RWPE1 (cell line): Measurements from ENCODE around the gene STK39.

ENCODE experiments used
- CTCF ChIA-PET: fragments of 350-600 bp; sonication (Branson Sonifier 250); formaldehyde crosslinking; extraction: SDS; loops from one replicate; lab custom pipeline; 2021; lab: Yijun Ruan, JAX
- POLR2A ChIA-PET: fragments of 400-600 bp; formaldehyde crosslinking; extraction: SDS; loops from one replicate; lab custom pipeline; 2020; ENCODE audit warnings: antibody characterized with exemption; ENCODE audit not compliant: low non-redundant PET; lab: Yijun Ruan, JAX
- DNase-seq: peaks from one replicate; pipeline ENCODE4 v3.0.0; 2012; ENCODE audit warnings: low spot score
- H3K27ac ChIP-seq: fragments of 450-650 bp; 2 replicates; pipeline ENCODE4 v1.5.1; 2017
- CTCF ChIP-seq: fragments of 450-650 bp; conservative IDR thresholded peaks from 2 replicates; pipeline ENCODE4 v1.5.1; 2017; ENCODE audit warnings: low read depth, mild to moderate bottlenecking

STK39 gene

DNA sequence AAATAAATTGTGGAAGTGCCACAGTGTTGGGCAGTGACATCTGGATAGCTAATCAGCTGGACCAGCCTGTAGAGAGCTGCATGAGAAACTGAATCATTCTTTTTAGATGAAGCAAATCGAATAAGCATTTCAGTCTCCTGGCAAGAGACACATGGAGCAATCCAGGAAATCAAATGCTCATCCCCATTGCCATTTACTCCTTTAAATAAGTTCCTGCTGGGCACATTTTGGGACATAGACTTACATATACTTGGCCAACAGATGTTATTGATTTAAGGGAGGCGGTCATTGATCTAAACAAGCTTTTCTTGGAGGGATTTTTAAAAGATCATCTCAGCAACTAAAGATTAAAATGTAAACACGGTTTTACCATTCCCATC lies 307.1 kb downstream of the STK39 start:
- POLR2A ChIA-PET = no interaction called here
- DNase-seq = no peak
- no peak for TF ChIP-seq CTCF
- CTCF ChIA-PET = interaction anchor here (0.7 kb wide), 1 partner anchor 19 kb away, joined by 3 read pairs; no protein-coding TSS in a partner anchor
- H3K27ac ChIP-seq = no peak overlapping the region

DNA sequence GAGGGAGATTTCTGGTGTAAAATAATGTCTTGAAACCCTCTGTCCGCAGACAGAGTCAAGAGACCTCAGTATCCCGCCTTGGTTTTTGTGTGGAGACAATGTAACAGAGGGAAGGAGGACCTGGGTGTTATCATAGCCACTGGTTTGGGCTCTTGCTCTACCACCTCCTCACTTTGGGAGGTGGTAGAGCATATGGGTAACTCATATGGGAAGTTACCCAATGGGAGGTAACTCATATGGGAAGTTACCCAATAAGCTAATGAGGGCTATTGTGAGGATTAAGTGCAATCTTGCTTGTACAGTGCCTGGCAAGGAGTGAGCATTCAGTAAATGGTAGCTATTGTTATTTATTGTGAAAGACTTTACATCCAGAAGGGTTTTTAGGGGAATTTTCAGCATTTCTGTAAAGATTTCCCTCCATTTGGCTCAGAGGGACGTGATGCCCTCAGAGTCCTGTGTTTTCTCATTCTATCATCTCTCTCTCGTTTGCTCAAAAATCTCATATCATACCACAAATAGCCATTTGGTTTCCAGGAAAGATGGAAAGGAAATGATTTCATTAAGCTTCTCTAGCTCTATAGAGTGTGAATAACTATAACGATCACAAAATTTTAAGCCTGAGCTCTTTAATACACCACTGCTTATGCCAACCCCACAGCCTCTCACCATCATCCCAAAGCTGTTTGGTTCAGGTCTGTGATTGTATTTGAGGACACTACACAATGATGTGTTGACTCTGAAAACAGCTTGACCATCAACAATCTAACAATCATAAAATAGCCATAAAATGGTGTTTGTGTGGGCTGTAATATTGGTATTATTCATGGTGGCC lies 307.7 kb downstream of the STK39 start:
- no peak for DNase-seq
- ChIA-PET POLR2A (no interaction called here), CTCF (interaction anchor here (0.7 kb wide), 1 partner anchor 19 kb away, joined by 3 read pairs; no protein-coding TSS in a partner anchor)
- H3K27ac ChIP-seq = no peak overlapping the region
- TF ChIP-seq CTCF = no peak

- no peak overlapping the region for H3K27ac ChIP-seq
- ChIA-PET CTCF (interaction anchor here (0.6 kb wide), 1 partner anchor 12 kb away, joined by 3 read pairs; no protein-coding TSS in a partner anchor), POLR2A (no interaction called here)
- no peak for TF ChIP-seq CTCF
- no peak for DNase-seq
Measured at GRCh38 chr2:167937403-167937802, 310.0 kb downstream of the STK39 start.

DNA sequence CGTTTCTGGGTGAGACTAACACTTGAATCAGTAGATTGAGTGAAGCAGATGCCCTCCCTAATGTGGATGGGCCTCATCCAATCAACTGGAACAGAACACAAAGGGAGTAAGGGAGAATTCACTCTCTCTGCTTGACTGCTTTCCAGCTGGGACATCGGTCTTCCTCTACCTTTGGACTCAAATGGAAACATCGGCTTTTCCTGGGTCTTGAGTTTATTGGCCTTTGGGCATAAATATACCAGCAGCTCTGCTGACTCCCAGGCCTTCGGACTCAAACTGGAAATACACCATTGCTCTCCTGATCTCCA lies 311.6 kb downstream of the STK39 start:
- TF ChIP-seq CTCF = no peak
- DNase-seq = no peak
- CTCF ChIA-PET = no interaction called here
- POLR2A ChIA-PET = no interaction called here
- no peak overlapping the region for H3K27ac ChIP-seq

DNA sequence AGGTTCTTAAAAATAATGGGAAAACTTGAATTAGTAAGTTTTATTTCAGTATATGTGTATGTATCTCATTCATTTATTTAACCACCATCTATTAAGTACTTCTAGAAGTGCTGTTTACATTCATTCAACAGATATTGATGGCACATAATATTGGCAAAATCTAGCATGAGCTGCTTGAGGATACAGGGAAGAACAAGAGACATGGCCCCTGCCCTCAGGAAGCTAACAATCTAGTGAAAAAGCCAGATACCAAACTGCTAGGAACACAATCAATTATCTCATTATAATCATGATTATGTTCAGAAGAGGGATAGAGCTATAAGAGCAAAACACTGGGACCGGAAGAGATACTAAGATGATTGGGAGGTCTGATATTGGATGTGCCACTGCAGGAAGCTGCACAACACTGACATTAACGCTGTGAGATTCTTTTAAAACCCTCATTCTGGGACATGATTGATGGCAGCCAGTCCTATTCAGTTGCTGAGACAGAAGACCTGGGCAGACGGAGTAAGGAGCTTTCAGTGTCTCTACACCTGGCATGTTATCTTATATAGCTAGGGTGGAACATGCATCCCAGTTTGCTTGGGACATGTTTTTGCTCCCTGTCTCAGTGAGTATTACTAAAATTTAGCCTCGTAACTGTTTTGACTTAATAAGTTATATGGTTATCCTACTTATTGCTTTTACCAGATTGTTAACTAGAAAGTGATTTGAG lies 314.1 kb downstream of the STK39 start:
- H3K27ac ChIP-seq = no peak overlapping the region
- CTCF ChIA-PET = interaction anchor here (0.6 to 0.8 kb wide), 2 partner anchors 20 to 186 kb away, joined by 3 read pairs; no protein-coding TSS in a partner anchor
- TF ChIP-seq CTCF = no peak
- POLR2A ChIA-PET = no interaction called here
- no peak for DNase-seq

- no peak for TF ChIP-seq CTCF
- H3K27ac ChIP-seq = no peak overlapping the region
- POLR2A ChIA-PET = no interaction called here
- CTCF ChIA-PET = no interaction called here
- DNase-seq = no peak
Measured at GRCh38 chr2:167932123-167932693, 315.2 kb downstream of the STK39 start.
